SK-N-SH treated with all-trans-retinoic acid at 6 μM for 48 hours (cell line): ENCODE results near the gene PLCB1.

Experiments used
- ISL1 ChIP-seq: fragments of 250-450 bp; sonication (Bioruptor Pico); IDR thresholded peaks from 2 replicates; pipeline ENCODE4 v2.1.2; 2022; ENCODE audit warnings: mild to moderate bottlenecking, moderate library complexity
- ZNF70 ChIP-seq: fragments of 450-650 bp; formaldehyde crosslinking; IDR thresholded peaks from 2 replicates; pipeline ENCODE4 v1.5.0; 2020; ENCODE audit warnings: mild to moderate bottlenecking, moderate library complexity
- TF ChIP-seq, protein P1 (sequence below): fragments of 250-450 bp; sonication (Bioruptor Pico); IDR thresholded peaks from 2 replicates; pipeline ENCODE4 v1.8.0; 2020; ENCODE audit warnings: mild to moderate bottlenecking, moderate library complexity, borderline replicate concordance
- TF ChIP-seq, protein P2 (sequence below): fragments of 250-450 bp; sonication (Bioruptor Pico); IDR thresholded peaks from 2 replicates; pipeline ENCODE4 v1.5.1; 2020; ENCODE audit warnings: low read depth, mild to moderate bottlenecking, moderate library complexity

DNA sequence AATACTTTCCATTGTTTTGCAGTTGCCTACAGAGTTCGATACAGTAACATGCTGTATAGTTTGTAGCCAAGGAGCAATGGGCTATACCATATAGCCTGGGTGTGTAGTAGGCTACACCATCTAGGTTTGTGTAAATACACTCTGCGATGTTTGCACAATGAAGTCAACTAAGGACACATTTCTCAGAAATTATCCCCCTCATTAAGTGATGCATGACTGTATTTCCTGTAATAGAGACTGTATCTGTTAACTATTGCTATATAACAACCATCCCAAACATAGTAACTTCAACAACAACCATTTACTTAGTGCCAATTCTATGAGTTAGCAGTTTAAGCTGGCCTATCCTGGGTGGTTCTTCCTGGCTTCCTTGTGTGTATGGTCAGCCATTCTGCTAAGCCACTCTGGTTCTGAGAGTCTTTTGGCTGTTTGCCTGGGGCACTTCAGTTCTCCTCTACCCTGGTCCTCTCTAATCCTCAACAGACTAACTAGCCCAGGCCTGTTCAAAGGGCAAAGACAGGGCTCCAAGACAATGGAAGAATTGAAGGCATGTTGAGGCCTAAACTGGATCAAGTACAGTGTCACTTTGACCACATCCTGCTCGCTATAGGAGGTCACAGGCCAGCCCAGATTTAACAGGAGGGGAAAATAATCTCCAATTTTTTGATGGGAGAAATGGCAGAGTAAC, 124.0 kb downstream of the PLCB1 start:
- TF ChIP-seq, protein P1, sequence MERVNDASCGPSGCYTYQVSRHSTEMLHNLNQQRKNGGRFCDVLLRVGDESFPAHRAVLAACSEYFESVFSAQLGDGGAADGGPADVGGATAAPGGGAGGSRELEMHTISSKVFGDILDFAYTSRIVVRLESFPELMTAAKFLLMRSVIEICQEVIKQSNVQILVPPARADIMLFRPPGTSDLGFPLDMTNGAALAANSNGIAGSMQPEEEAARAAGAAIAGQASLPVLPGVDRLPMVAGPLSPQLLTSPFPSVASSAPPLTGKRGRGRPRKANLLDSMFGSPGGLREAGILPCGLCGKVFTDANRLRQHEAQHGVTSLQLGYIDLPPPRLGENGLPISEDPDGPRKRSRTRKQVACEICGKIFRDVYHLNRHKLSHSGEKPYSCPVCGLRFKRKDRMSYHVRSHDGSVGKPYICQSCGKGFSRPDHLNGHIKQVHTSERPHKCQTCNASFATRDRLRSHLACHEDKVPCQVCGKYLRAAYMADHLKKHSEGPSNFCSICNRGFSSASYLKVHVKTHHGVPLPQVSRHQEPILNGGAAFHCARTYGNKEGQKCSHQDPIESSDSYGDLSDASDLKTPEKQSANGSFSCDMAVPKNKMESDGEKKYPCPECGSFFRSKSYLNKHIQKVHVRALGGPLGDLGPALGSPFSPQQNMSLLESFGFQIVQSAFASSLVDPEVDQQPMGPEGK (CRISPR knock-in tag): no peak
- TF ChIP-seq ZNF70 (no peak), ISL1 (CRISPR knock-in tag) (no peak)
- TF ChIP-seq, protein P2, sequence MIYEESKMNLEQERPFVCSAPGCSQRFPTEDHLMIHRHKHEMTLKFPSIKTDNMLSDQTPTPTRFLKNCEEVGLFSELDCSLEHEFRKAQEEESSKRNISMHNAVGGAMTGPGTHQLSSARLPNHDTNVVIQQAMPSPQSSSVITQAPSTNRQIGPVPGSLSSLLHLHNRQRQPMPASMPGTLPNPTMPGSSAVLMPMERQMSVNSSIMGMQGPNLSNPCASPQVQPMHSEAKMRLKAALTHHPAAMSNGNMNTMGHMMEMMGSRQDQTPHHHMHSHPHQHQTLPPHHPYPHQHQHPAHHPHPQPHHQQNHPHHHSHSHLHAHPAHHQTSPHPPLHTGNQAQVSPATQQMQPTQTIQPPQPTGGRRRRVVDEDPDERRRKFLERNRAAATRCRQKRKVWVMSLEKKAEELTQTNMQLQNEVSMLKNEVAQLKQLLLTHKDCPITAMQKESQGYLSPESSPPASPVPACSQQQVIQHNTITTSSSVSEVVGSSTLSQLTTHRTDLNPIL (CRISPR knock-in tag): no peak
